K562 (cell line): ENCODE measurements around the gene ZNF467. TPM values are rescaled to one million over a fixed set of nuclear protein-coding genes. Genes with fewer than 3 reads are reported as not detected.
A peak's percentile ranks its signal among the peaks of the same experiment; 100 is the strongest.

ENCODE experiments used
- ARID2 ChIP-seq: fragments of 450-650 bp; IDR thresholded peaks from 2 replicates; pipeline ENCODE4 v1.6.1; 2017; ENCODE audit warnings: antibody characterized with exemption, mild to moderate bottlenecking
- BMI1 ChIP-seq: fragments of 150-350 bp; IDR thresholded peaks from 2 replicates; pipeline ENCODE4 v1.6.1; 2014; ENCODE audit warnings: low read length
- CEBPG ChIP-seq, 3 experiments: fragments of 200-800 bp in 1 of 3; sonication (Bioruptor generic) in 1 of 3; sonication (generic) in 1 of 3; formaldehyde crosslinking in 1 of 3; IDR thresholded peaks in 2 of 3; conservative IDR thresholded peaks in 1 of 3; 2 replicates each; pipeline versions ENCODE4 v1.6.1 to v1.8.0; 2016 to 2022; ENCODE audit warnings: missing compliant biosample characterization in 2 of 3, missing genetic modification characterization in 2 of 3, mild to moderate bottlenecking in 1 of 3, missing genetic modification reagents in 1 of 3
- GTF2A2 ChIP-seq: IDR thresholded peaks from 2 replicates; pipeline ENCODE4 v1.6.1; 2016; ENCODE audit warnings: mild to moderate bottlenecking, missing genetic modification characterization, missing compliant biosample characterization
- MCM5 ChIP-seq: fragments of 450-650 bp; IDR thresholded peaks from 2 replicates; pipeline ENCODE4 v1.6.1; 2016; ENCODE audit warnings: low read depth
- POLR2G ChIP-seq: fragments of 200-400 bp; formaldehyde crosslinking; IDR thresholded peaks from 2 replicates; pipeline ENCODE4 v1.6.1; 2017; ENCODE audit warnings: low read depth, mild to moderate bottlenecking, antibody characterized with exemption, low read length, moderate library complexity
- RBM39 ChIP-seq: fragments of 200-400 bp; formaldehyde crosslinking; optimal IDR thresholded peaks from 2 replicates; pipeline ENCODE3; 2018; ENCODE audit warnings: low read depth, low read length
- ZFPM2 ChIP-seq: fragments of 250-450 bp; sonication (Bioruptor Pico); IDR thresholded peaks from 2 replicates; pipeline ENCODE4 v1.5.1; 2022; ENCODE audit warnings: mild to moderate bottlenecking
- ZNF124 ChIP-seq: sonication (generic); formaldehyde crosslinking; IDR thresholded peaks from 2 replicates; pipeline ENCODE4 v1.8.1; 2022; ENCODE audit warnings: missing genetic modification reagents
- polyA plus RNA-seq, 8 experiments: library from polyadenylated mRNA; depleted of rRNA in 4 of 8; stranded (reverse) in 5 of 8; unstranded in 3 of 8; fragments of >200 nt; fragmentation: Nextera tagmentation in 2 of 8; fragmentation: Illumina TruSeq in 1 of 8; extraction: Ambion mirVana in 2 of 8; extraction: Trizol in 1 of 8; gene quantifications; 2 replicates each; pipeline versions ENCODE4 v1.2.1 to v1.2.3, GENCODE V29; 2011 to 2014; ENCODE audit warnings: inconsistent platforms in 1 of 8, missing spikeins in 1 of 8
- total RNA-seq, 7 experiments: library from RNA; depleted of rRNA in 6 of 7; stranded (reverse); fragments of >200 nt in 6 of 7; fragmentation: Illumina TruSeq in 2 of 7; extraction: Trizol in 2 of 7; gene quantifications; 2 replicates each; pipeline versions ENCODE4 v1.2.1 to v1.2.3, GENCODE V29; 2011 to 2021; ENCODE audit warnings: low replicate concordance in 1 of 7
- TF ChIP-seq, protein P1 (sequence below): fragments of 450-650 bp; IDR thresholded peaks from 2 replicates; pipeline ENCODE4 v1.6.1; 2018; ENCODE audit warnings: mild to moderate bottlenecking, low read depth; ENCODE audit not compliant: partially characterized antibody
- TF ChIP-seq, protein P2 (sequence below): fragments of 250-450 bp; sonication (Bioruptor Pico); IDR thresholded peaks from 2 replicates; pipeline ENCODE4 v1.4.0; 2020; ENCODE audit warnings: mild to moderate bottlenecking, moderate library complexity, borderline replicate concordance
- TF ChIP-seq, protein P3 (sequence below), 3 experiments: fragments of 200-800 bp in 1 of 3; sonication (Bioruptor generic) in 1 of 3; sonication (generic) in 1 of 3; formaldehyde crosslinking in 1 of 3; IDR thresholded peaks; 2 replicates each; pipeline versions ENCODE4 v1.6.1 to v1.8.0; 2016 to 2022; ENCODE audit warnings: mild to moderate bottlenecking in 2 of 3, missing compliant biosample characterization in 2 of 3, missing genetic modification characterization in 2 of 3, missing genetic modification reagents in 1 of 3
- TF ChIP-seq, protein P4 (sequence below): fragments of 450-650 bp; IDR thresholded peaks from 2 replicates; pipeline ENCODE4 v1.6.1; 2017; ENCODE audit warnings: antibody characterized with exemption
- TF ChIP-seq, protein P5 (sequence below): fragments of 450-650 bp; conservative IDR thresholded peaks from 2 replicates; pipeline ENCODE4 v1.6.1; 2016; ENCODE audit warnings: missing genetic modification characterization, low read depth, mild to moderate bottlenecking, missing compliant biosample characterization, moderate library complexity

The ZNF467 gene
- total and polyA plus RNA-seq, 9 of the 15 experiments (the other 6 are each of a cell fraction or from before 2014, with no cell fraction given): 0.32 to 14.2 (median 1.7) TPM

DNA sequence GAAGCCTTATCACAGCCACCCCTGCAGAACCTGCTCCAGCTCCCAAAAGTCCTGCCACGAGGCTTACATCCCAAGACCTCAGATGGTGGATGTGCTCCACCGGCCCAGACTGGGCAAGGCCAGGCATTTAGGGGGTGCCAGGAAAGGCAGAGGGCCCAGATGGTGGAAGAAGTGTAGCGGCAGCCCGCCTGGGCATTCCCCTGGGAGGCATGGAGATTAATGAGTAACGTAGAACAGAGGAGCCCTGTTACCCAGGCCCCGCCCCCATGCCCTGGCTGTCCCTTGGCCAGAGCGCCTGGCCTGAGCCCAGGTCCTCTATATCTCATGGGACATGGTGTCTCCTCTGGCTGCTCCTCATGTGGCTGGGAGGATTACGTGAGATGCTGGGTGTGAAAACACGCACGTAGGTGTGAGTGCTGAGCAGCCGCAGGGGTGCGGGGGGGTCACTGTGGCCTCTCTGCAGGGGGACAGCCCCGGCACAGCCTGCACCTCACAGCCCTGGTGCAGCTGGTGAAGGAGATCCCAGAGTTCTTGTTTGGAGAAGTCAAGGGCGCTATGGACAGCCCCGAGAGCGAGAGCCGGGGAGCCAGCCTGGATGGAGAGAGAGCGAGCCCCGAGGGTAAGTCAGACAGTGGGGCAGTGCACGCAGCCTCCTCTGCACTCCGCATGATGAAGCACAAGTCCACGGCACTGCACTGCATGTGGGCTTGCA is 52.9 kb downstream of the ZNF467 start (continued):
- TF ChIP-seq, protein P1, sequence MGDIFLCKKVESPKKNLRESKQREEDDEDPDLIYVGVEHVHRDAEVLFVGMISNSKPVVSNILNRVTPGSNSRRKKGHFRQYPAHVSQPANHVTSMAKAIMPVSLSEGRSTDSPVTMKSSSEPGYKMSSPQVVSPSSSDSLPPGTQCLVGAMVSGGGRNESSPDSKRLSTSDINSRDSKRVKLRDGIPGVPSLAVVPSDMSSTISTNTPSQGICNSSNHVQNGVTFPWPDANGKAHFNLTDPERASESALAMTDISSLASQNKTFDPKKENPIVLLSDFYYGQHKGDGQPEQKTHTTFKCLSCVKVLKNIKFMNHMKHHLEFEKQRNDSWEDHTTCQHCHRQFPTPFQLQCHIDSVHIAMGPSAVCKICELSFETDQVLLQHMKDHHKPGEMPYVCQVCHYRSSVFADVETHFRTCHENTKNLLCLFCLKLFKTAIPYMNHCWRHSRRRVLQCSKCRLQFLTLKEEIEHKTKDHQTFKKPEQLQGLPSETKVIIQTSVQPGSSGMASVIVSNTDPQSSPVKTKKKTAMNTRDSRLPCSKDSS: no peak
- TF ChIP-seq, protein P2, sequence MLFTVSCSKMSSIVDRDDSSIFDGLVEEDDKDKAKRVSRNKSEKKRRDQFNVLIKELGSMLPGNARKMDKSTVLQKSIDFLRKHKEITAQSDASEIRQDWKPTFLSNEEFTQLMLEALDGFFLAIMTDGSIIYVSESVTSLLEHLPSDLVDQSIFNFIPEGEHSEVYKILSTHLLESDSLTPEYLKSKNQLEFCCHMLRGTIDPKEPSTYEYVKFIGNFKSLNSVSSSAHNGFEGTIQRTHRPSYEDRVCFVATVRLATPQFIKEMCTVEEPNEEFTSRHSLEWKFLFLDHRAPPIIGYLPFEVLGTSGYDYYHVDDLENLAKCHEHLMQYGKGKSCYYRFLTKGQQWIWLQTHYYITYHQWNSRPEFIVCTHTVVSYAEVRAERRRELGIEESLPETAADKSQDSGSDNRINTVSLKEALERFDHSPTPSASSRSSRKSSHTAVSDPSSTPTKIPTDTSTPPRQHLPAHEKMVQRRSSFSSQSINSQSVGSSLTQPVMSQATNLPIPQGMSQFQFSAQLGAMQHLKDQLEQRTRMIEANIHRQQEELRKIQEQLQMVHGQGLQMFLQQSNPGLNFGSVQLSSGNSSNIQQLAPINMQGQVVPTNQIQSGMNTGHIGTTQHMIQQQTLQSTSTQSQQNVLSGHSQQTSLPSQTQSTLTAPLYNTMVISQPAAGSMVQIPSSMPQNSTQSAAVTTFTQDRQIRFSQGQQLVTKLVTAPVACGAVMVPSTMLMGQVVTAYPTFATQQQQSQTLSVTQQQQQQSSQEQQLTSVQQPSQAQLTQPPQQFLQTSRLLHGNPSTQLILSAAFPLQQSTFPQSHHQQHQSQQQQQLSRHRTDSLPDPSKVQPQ (CRISPR knock-in tag): no peak
- TF ChIP-seq POLR2G (peak; percentile 28; the same call in 1 of the 2 replicates), MCM5 (no peak), ARID2 (no peak), BMI1 (no peak), RBM39 (no peak), GTF2A2 (tag) (no peak), CEBPG (CRISPR knock-in tag; IDR thresholded peaks at IDR 0.05) (peak; percentile 32; the same call in 1 of the 2 replicates), CEBPG (tag; conservative IDR thresholded peaks at IDR 0.05 in 1 of 2, IDR thresholded peaks at IDR 0.05 in 1 of 2) (no peak), ZNF124 (no peak), ZFPM2 (0 out of 2 replicates have a peak, but pooled peaks have one; percentile 17)
- TF ChIP-seq, protein P3, sequence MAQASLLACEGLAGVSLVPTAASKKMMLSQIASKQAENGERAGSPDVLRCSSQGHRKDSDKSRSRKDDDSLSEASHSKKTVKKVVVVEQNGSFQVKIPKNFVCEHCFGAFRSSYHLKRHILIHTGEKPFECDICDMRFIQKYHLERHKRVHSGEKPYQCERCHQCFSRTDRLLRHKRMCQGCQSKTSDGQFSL (CRISPR knock-in tag; IDR thresholded peaks at IDR 0.05): 0 out of 2 replicates have a peak, but pooled peaks have one; percentile 64
- TF ChIP-seq, protein P3 (tag; IDR thresholded peaks at IDR 0.05): no peak
- TF ChIP-seq, protein P4, sequence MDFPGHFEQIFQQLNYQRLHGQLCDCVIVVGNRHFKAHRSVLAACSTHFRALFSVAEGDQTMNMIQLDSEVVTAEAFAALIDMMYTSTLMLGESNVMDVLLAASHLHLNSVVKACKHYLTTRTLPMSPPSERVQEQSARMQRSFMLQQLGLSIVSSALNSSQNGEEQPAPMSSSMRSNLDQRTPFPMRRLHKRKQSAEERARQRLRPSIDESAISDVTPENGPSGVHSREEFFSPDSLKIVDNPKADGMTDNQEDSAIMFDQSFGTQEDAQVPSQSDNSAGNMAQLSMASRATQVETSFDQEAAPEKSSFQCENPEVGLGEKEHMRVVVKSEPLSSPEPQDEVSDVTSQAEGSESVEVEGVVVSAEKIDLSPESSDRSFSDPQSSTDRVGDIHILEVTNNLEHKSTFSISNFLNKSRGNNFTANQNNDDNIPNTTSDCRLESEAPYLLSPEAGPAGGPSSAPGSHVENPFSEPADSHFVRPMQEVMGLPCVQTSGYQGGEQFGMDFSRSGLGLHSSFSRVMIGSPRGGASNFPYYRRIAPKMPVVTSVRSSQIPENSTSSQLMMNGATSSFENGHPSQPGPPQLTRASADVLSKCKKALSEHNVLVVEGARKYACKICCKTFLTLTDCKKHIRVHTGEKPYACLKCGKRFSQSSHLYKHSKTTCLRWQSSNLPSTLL: no peak
- TF ChIP-seq, protein P5, sequence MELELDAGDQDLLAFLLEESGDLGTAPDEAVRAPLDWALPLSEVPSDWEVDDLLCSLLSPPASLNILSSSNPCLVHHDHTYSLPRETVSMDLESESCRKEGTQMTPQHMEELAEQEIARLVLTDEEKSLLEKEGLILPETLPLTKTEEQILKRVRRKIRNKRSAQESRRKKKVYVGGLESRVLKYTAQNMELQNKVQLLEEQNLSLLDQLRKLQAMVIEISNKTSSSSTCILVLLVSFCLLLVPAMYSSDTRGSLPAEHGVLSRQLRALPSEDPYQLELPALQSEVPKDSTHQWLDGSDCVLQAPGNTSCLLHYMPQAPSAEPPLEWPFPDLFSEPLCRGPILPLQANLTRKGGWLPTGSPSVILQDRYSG (tag): no peak
